Measurements from ENCODE around the gene SHANK1.

Gene SHANK1

DNA sequence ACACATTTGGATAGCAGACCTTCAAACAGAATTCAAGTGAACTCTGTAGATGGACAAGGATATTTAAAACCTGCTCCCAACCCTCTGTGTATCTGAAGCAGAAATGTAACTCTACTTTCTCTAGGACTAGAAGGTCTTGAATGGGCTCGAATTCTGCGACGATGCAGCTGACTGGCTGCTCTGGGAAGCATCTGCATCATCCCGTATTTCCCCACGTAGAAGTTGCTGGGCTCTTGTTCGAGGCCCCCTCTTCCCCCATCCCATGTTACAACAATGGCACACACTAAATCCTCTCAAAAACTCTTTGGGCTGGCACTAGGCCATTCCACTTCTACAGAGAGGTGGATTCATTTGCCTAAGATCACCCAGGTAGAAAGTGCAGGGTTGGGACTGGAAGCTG, 55.4 kb downstream of the SHANK1 start:
- Histone ChIP-seq H2AFZ (ENCODE audit: low read length) (no peak overlapping the region), H3K4ac (ENCODE audit: low read length) (no peak overlapping the region), H3K27me3 (ENCODE audit: control insufficient read depth in 3 of 3, insufficient read depth in 3 of 3, low read depth in 1 of 3, low read length in 3 of 3) (peaks cover 0 to 32% (median 17%) of the 10 kb centered on the region in 3 experiments), H3K27ac (replicated peaks; ENCODE audit: low read length) (no peak overlapping the region), H3K4me1 (ENCODE audit: control insufficient read depth in 2 of 2, insufficient read depth in 1 of 2, low read depth in 1 of 2, low read length in 2 of 2) (peaks cover 23% of the 10 kb centered on the region in 2 donors), H4K91ac (ENCODE audit: low read depth, low read length, poor library complexity) (no peak overlapping the region), H3K9ac (ENCODE audit: low read depth, low read length, poor library complexity) (no peak overlapping the region), H3K4me2 (ENCODE audit: insufficient read depth, low read length, poor library complexity, severe bottlenecking) (no peak overlapping the region), H3K23ac (ENCODE audit: low read depth, low read length, poor library complexity) (no peak overlapping the region), H3K18ac (ENCODE audit: low read length) (no peak overlapping the region), H2BK120ac (ENCODE audit: low read depth, low read length) (no peak overlapping the region), H2BK5ac (ENCODE audit: low read length) (no peak overlapping the region), H3K14ac (ENCODE audit: low read length) (no peak overlapping the region), H3K79me1 (ENCODE audit: low read depth, low read length) (peaks cover 1% of the 10 kb centered on the region), H3K4me3 (ENCODE audit: low read length in 2 of 2) (no peak overlapping the region), H3K36me3 (replicated peaks in 1 of 2; ENCODE audit: control insufficient read depth in 2 of 2, insufficient read depth in 2 of 2, low read length in 2 of 2) (no peaks in the 10 kb centered on the region), H3K9me3 (replicated peaks in 1 of 2; ENCODE audit: control insufficient read depth in 2 of 2, insufficient read depth in 1 of 2, low read depth in 1 of 2, low read length in 2 of 2) (no peaks in the 10 kb centered on the region), H4K8ac (ENCODE audit: low read depth, low read length) (no peak overlapping the region), H2AK5ac (ENCODE audit: low read depth, low read length) (no peak overlapping the region), H2BK15ac (ENCODE audit: low read length) (no peak overlapping the region), H2BK12ac (ENCODE audit: low read length) (no peak overlapping the region)
- no peak for DNase-seq (ENCODE audit: low spot score)
- WGBS, 2 donors (ENCODE audit: extremely low coverage in 2 of 2, insufficient read length in 2 of 2, insufficient replicate concordance in 1 of 2): no CpG with 5 or more reads among the region's 6 CpGs

DNA sequence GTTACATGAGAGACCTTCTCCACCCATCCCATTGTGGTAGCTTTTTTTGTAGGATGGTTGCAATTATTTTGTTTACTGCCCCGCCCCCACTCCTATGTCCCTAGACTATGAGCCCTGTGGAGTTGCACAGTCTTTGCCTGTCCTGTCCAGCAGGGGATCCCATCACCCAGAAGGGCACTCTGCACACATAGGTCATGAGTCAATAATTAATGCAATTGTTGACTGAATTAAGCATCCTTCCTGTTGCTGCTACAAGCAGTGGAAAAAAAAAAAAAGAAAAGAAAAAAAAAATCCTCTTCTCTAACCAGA, 56.2 kb downstream of the SHANK1 start:
- H3K36me3 ChIP-seq (replicated peaks in 1 of 2; ENCODE audit: control insufficient read depth in 2 of 2, insufficient read depth in 2 of 2, low read length in 2 of 2): no peaks in the 10 kb centered on the region
- no peak overlapping the region for H3K9ac ChIP-seq (ENCODE audit: low read depth, low read length, poor library complexity)
- peaks cover 0 to 2% of the 10 kb centered on the region in 2 donors for H3K9me3 ChIP-seq (replicated peaks in 1 of 2; ENCODE audit: control insufficient read depth in 2 of 2, insufficient read depth in 1 of 2, low read depth in 1 of 2, low read length in 2 of 2)
- H2BK120ac ChIP-seq (ENCODE audit: low read depth, low read length): no peak overlapping the region
- no peak overlapping the region for H3K4ac ChIP-seq (ENCODE audit: low read length)
- H3K27me3 ChIP-seq (ENCODE audit: control insufficient read depth in 3 of 3, insufficient read depth in 3 of 3, low read depth in 1 of 3, low read length in 3 of 3): peaks cover 0 to 26% (median 15%) of the 10 kb centered on the region in 3 experiments
- H3K14ac ChIP-seq (ENCODE audit: low read length): no peak overlapping the region
- no peak overlapping the region for H4K8ac ChIP-seq (ENCODE audit: low read depth, low read length)
- H3K79me1 ChIP-seq (ENCODE audit: low read depth, low read length): peaks cover 1% of the 10 kb centered on the region
- DNase-seq (ENCODE audit: low spot score): no peak
- WGBS, 2 donors (ENCODE audit: extremely low coverage in 2 of 2, insufficient read length in 2 of 2, insufficient replicate concordance in 1 of 2): no CpG with 5 or more reads among the region's 1 CpG
- no peak overlapping the region for H2BK5ac ChIP-seq (ENCODE audit: low read length)
- no peak overlapping the region for H3K4me3 ChIP-seq (ENCODE audit: low read length in 2 of 2)
- H3K18ac ChIP-seq (ENCODE audit: low read length): no peak overlapping the region
- no peak overlapping the region for H2AFZ ChIP-seq (ENCODE audit: low read length)
- H3K4me1 ChIP-seq (ENCODE audit: control insufficient read depth in 2 of 2, insufficient read depth in 1 of 2, low read depth in 1 of 2, low read length in 2 of 2): peaks cover 23 to 24% of the 10 kb centered on the region in 2 donors
- no peak overlapping the region for H2AK5ac ChIP-seq (ENCODE audit: low read depth, low read length)
- H2BK15ac ChIP-seq (ENCODE audit: low read length): no peak overlapping the region
- no peak overlapping the region for H3K27ac ChIP-seq (replicated peaks; ENCODE audit: low read length)
- no peak overlapping the region for H3K4me2 ChIP-seq (ENCODE audit: insufficient read depth, low read length, poor library complexity, severe bottlenecking)
- no peak overlapping the region for H3K23ac ChIP-seq (ENCODE audit: low read depth, low read length, poor library complexity)
- H4K91ac ChIP-seq (ENCODE audit: low read depth, low read length, poor library complexity): no peak overlapping the region
- H2BK12ac ChIP-seq (ENCODE audit: low read length): no peak overlapping the region

- peak overlapping the region; percentile 59 for H3K23ac ChIP-seq (ENCODE audit: low read depth, low read length, poor library complexity)
- DNase-seq (ENCODE audit: low spot score): no peak
- no peak overlapping the region for H2AFZ ChIP-seq (ENCODE audit: low read length)
- no peak overlapping the region for H2BK5ac ChIP-seq (ENCODE audit: low read length)
- no peaks in the 10 kb centered on the region for H3K36me3 ChIP-seq (replicated peaks in 1 of 2; ENCODE audit: control insufficient read depth in 2 of 2, insufficient read depth in 2 of 2, low read length in 2 of 2)
- H3K4me3 ChIP-seq (ENCODE audit: low read length in 2 of 2): no peak overlapping the region
- no peak overlapping the region for H2AK5ac ChIP-seq (ENCODE audit: low read depth, low read length)
- H3K9me3 ChIP-seq (replicated peaks in 1 of 2; ENCODE audit: control insufficient read depth in 2 of 2, insufficient read depth in 1 of 2, low read depth in 1 of 2, low read length in 2 of 2): peaks cover 0 to 2% of the 10 kb centered on the region in 2 donors
- H2BK12ac ChIP-seq (ENCODE audit: low read length): no peak overlapping the region
- H3K4me2 ChIP-seq (ENCODE audit: insufficient read depth, low read length, poor library complexity, severe bottlenecking): no peak overlapping the region
- peaks cover 0 to 20% (median 11%) of the 10 kb centered on the region in 3 experiments for H3K27me3 ChIP-seq (ENCODE audit: control insufficient read depth in 3 of 3, insufficient read depth in 3 of 3, low read depth in 1 of 3, low read length in 3 of 3)
- H4K8ac ChIP-seq (ENCODE audit: low read depth, low read length): no peak overlapping the region
- no peak overlapping the region for H3K9ac ChIP-seq (ENCODE audit: low read depth, low read length, poor library complexity)
- no peak overlapping the region for H2BK120ac ChIP-seq (ENCODE audit: low read depth, low read length)
- H3K14ac ChIP-seq (ENCODE audit: low read length): peak overlapping the region; percentile 17
- no peak overlapping the region for H2BK15ac ChIP-seq (ENCODE audit: low read length)
- no peak overlapping the region for H4K91ac ChIP-seq (ENCODE audit: low read depth, low read length, poor library complexity)
- H3K27ac ChIP-seq (replicated peaks; ENCODE audit: low read length): no peak overlapping the region
- peak overlapping the region; percentile 91 for H3K18ac ChIP-seq (ENCODE audit: low read length)
- H3K79me1 ChIP-seq (ENCODE audit: low read depth, low read length): peaks cover 1% of the 10 kb centered on the region
- H3K4ac ChIP-seq (ENCODE audit: low read length): no peak overlapping the region
- H3K4me1 ChIP-seq (ENCODE audit: control insufficient read depth in 2 of 2, insufficient read depth in 1 of 2, low read depth in 1 of 2, low read length in 2 of 2): peaks cover 23 to 24% of the 10 kb centered on the region in 2 donors
- WGBS, 2 donors (ENCODE audit: extremely low coverage in 2 of 2, insufficient read length in 2 of 2, insufficient replicate concordance in 1 of 2): no CpG with 5 or more reads among the region's 16 CpGs
These were observed 56.7 kb downstream of the SHANK1 start for GRCh38 chr19:50662651-50663481.

GRCh38 chr19:50661766-50662650, 57.6 kb downstream of the SHANK1 start:
- Histone ChIP-seq H3K9ac (ENCODE audit: low read depth, low read length, poor library complexity) (no peak overlapping the region), H3K4ac (ENCODE audit: low read length) (no peak overlapping the region), H3K18ac (ENCODE audit: low read length) (peak overlapping the region; percentile 91), H3K9me3 (replicated peaks in 1 of 2; ENCODE audit: control insufficient read depth in 2 of 2, insufficient read depth in 1 of 2, low read depth in 1 of 2, low read length in 2 of 2) (peaks cover 0 to 2% of the 10 kb centered on the region in 2 donors), H3K79me1 (ENCODE audit: low read depth, low read length) (peaks cover 1% of the 10 kb centered on the region), H3K4me1 (ENCODE audit: control insufficient read depth in 2 of 2, insufficient read depth in 1 of 2, low read depth in 1 of 2, low read length in 2 of 2) (peaks cover 24 to 25% of the 10 kb centered on the region in 2 donors), H4K91ac (ENCODE audit: low read depth, low read length, poor library complexity) (no peak overlapping the region), H3K36me3 (replicated peaks in 1 of 2; ENCODE audit: control insufficient read depth in 2 of 2, insufficient read depth in 2 of 2, low read length in 2 of 2) (no peaks in the 10 kb centered on the region), H3K4me2 (ENCODE audit: insufficient read depth, low read length, poor library complexity, severe bottlenecking) (no peak overlapping the region), H3K27ac (replicated peaks; ENCODE audit: low read length) (peak overlapping the region; percentile 35), H3K23ac (ENCODE audit: low read depth, low read length, poor library complexity) (peak overlapping the region; percentile 59), H2BK120ac (ENCODE audit: low read depth, low read length) (no peak overlapping the region), H2BK12ac (ENCODE audit: low read length) (peak overlapping the region; percentile 27), H3K27me3 (ENCODE audit: control insufficient read depth in 3 of 3, insufficient read depth in 3 of 3, low read depth in 1 of 3, low read length in 3 of 3) (peaks cover 0 to 12% (median 3%) of the 10 kb centered on the region in 3 experiments), H2BK5ac (ENCODE audit: low read length) (no peak overlapping the region), H3K4me3 (ENCODE audit: low read length in 2 of 2) (no peak overlapping the region), H2BK15ac (ENCODE audit: low read length) (peak overlapping the region; percentile 60), H4K8ac (ENCODE audit: low read depth, low read length) (peak overlapping the region; percentile 76), H3K14ac (ENCODE audit: low read length) (peak overlapping the region; percentile 17), H2AK5ac (ENCODE audit: low read depth, low read length) (peak overlapping the region; percentile 33), H2AFZ (ENCODE audit: low read length) (no peak overlapping the region)
- no CpG with 5 or more reads among the region's 49 CpGs for WGBS, 2 donors (ENCODE audit: extremely low coverage in 2 of 2, insufficient read length in 2 of 2, insufficient replicate concordance in 1 of 2)
- no peak for DNase-seq (ENCODE audit: low spot score)

Measured in neuronal stem cell (in vitro differentiated cells).